H54 (cell line): ENCODE data around the gene PPP1CA.

Experiments used
- DNase-seq: peaks from one replicate; pipeline ENCODE4 v3.0.0; 2011; ENCODE audit warnings: low spot score, mixed read lengths; ENCODE audit not compliant: insufficient read length
- FAIRE-seq: peaks from 3 replicates; lab custom pipeline; 2011; peaks lifted over from hg19 to GRCh38; lab: Jason Lieb, UNC
- POLR2A ChIP-seq: IDR thresholded peaks from 2 replicates; pipeline ENCODE4 v1.6.1; 2011; ENCODE audit warnings: low read depth, mild to moderate bottlenecking, low read length

Gene PPP1CA

GRCh38 chr11:67366546-67366945 is 35.1 kb downstream of the PPP1CA start:
- FAIRE-seq: no peak
- no peak for TF ChIP-seq POLR2A
- no peak for DNase-seq

GRCh38 chr11:67365736-67366444 is 35.8 kb downstream of the PPP1CA start:
- FAIRE-seq (no peak), DNase-seq (no peak)
- no peak for TF ChIP-seq POLR2A

- DNase-seq: no peak
Observed at GRCh38 chr11:67364783-67365722, 36.6 kb downstream of the PPP1CA start.

GRCh38 chr11:67364169-67364568 is 37.5 kb downstream of the PPP1CA start:
- no peak for DNase-seq
- no peak for FAIRE-seq

More at GRCh38 chr11:67364783-67365722, 36.6 kb downstream of the PPP1CA start:
- no peak for FAIRE-seq
- TF ChIP-seq POLR2A: no peak

GRCh38 chr11:67357831-67358670 is 43.6 kb downstream of the PPP1CA start:
- peak; percentile 11 for FAIRE-seq
- no peak for TF ChIP-seq POLR2A
- DNase-seq: peak; percentile 35

More at GRCh38 chr11:67364169-67364568, 37.5 kb downstream of the PPP1CA start:
- no peak for TF ChIP-seq POLR2A

- peak; percentile 23 for FAIRE-seq
- TF ChIP-seq POLR2A: no peak
- peak; percentile 62 for DNase-seq
Observed at GRCh38 chr11:67356864-67357561, 44.6 kb downstream of the PPP1CA start.

GRCh38 chr11:67356387-67356863 is 45.2 kb downstream of the PPP1CA start:
- FAIRE-seq (no peak), DNase-seq (no peak)
- no peak for TF ChIP-seq POLR2A

- FAIRE-seq (no peak), DNase-seq (no peak)
- no peak for TF ChIP-seq POLR2A
Observed at GRCh38 chr11:67355794-67356386, 45.8 kb downstream of the PPP1CA start.

GRCh38 chr11:67355023-67355793 is 46.5 kb downstream of the PPP1CA start:
- no peak for TF ChIP-seq POLR2A
- peak; percentile 0 for DNase-seq
- no peak for FAIRE-seq

- peak; percentile 27 for FAIRE-seq
- TF ChIP-seq POLR2A: peak; percentile 59; the same call in 1 of the 2 replicates
- peak; percentile 88 for DNase-seq
Observed at GRCh38 chr11:67354075-67355022, 47.3 kb downstream of the PPP1CA start.
